K562 (cell line): ENCODE data around the gene TEPSIN. TPM values are rescaled to one million over a fixed set of nuclear protein-coding genes. Genes with fewer than 3 reads are reported as not detected.

Experiments used
- DDX20 ChIP-seq: fragments of 450-650 bp; IDR thresholded peaks from 2 replicates; pipeline ENCODE4 v1.6.1; 2016; ENCODE audit warnings: missing genetic modification characterization, low read depth, mild to moderate bottlenecking, missing compliant biosample characterization, moderate library complexity
- MAFG ChIP-seq: fragments of 450-650 bp; conservative IDR thresholded peaks from 2 replicates; pipeline ENCODE4 v1.6.1; 2016; ENCODE audit warnings: missing genetic modification characterization, missing compliant biosample characterization
- NR2C1 ChIP-seq, 2 experiments: fragments of 450-650 bp; IDR thresholded peaks; 2 replicates each; pipeline ENCODE4 v1.6.1; 2017; ENCODE audit warnings: mild to moderate bottlenecking in 2 of 2, antibody characterized with exemption in 1 of 2, inconsistent platforms in 1 of 2, missing compliant biosample characterization in 1 of 2, missing genetic modification characterization in 1 of 2
- POLR2G ChIP-seq: fragments of 200-400 bp; formaldehyde crosslinking; IDR thresholded peaks from 2 replicates; pipeline ENCODE4 v1.6.1; 2017; ENCODE audit warnings: low read depth, mild to moderate bottlenecking, antibody characterized with exemption, low read length, moderate library complexity
- POLR3A ChIP-seq: IDR thresholded peaks from 2 replicates; pipeline ENCODE4 v1.6.1; 2011; ENCODE audit warnings: borderline replicate concordance, mild to moderate bottlenecking, moderate library complexity; ENCODE audit not compliant: insufficient read length, insufficient read depth; ENCODE audit errors: extremely low read depth
- TARDBP ChIP-seq: fragments of 450-650 bp; IDR thresholded peaks from 2 replicates; pipeline ENCODE4 v1.6.1; 2016
- polyA plus RNA-seq, 8 experiments: library from polyadenylated mRNA; depleted of rRNA in 4 of 8; stranded (reverse) in 5 of 8; unstranded in 3 of 8; fragments of >200 nt; fragmentation: Nextera tagmentation in 2 of 8; fragmentation: Illumina TruSeq in 1 of 8; extraction: Ambion mirVana in 2 of 8; extraction: Trizol in 1 of 8; gene quantifications; 2 replicates each; pipeline versions ENCODE4 v1.2.1 to v1.2.3, GENCODE V29; 2011 to 2014; ENCODE audit warnings: inconsistent platforms in 1 of 8, missing spikeins in 1 of 8
- total RNA-seq, 7 experiments: library from RNA; depleted of rRNA in 6 of 7; stranded (reverse); fragments of >200 nt in 6 of 7; fragmentation: Illumina TruSeq in 2 of 7; extraction: Trizol in 2 of 7; gene quantifications; 2 replicates each; pipeline versions ENCODE4 v1.2.1 to v1.2.3, GENCODE V29; 2011 to 2021; ENCODE audit warnings: low replicate concordance in 1 of 7
- TF ChIP-seq, protein P1 (sequence below): fragments of 250-450 bp; sonication (Bioruptor Pico); IDR thresholded peaks from 2 replicates; pipeline ENCODE4 v1.5.0; 2021; ENCODE audit warnings: mild to moderate bottlenecking, moderate library complexity

TEPSIN gene
- total and polyA plus RNA-seq, 9 of the 15 experiments (the other 6 are each of a cell fraction or from before 2014, with no cell fraction given) = 0.80 to 29.8 (median 5.3) TPM

DNA sequence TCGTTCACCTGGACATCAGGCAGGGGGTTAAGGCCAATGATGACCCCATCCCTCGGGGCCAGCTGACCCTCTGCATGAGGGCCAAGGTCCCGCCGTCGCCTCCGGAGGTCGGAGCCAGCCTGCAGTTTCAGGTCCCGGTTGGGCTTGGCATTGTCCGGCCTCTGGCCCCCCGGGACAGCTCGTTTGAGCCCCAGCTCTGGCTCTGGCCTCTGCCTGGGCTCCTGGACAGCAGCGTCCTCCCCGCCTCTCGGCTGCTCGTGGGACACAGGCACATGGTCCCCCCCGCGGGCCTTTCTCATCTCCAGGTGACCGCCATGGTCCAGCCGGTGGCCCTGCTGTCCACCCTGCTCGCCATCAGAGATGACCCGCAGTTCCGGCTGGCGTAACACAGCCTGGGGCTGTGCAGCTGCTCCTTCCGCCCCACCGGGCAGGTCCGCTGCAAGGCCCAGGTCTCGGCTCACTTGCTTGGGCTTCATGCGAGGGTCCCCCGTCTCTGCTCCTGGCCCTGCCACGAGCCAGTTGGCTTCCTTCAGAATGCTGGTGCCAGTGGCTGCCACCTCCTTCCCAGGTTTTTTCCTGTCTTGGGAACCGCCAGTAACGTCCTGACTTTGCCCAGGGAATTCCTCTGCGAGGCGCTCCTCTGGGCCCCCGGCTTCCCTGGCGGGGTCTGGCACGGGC lies 6.9 kb upstream of the TEPSIN start (continued):
- TF ChIP-seq, protein P1, sequence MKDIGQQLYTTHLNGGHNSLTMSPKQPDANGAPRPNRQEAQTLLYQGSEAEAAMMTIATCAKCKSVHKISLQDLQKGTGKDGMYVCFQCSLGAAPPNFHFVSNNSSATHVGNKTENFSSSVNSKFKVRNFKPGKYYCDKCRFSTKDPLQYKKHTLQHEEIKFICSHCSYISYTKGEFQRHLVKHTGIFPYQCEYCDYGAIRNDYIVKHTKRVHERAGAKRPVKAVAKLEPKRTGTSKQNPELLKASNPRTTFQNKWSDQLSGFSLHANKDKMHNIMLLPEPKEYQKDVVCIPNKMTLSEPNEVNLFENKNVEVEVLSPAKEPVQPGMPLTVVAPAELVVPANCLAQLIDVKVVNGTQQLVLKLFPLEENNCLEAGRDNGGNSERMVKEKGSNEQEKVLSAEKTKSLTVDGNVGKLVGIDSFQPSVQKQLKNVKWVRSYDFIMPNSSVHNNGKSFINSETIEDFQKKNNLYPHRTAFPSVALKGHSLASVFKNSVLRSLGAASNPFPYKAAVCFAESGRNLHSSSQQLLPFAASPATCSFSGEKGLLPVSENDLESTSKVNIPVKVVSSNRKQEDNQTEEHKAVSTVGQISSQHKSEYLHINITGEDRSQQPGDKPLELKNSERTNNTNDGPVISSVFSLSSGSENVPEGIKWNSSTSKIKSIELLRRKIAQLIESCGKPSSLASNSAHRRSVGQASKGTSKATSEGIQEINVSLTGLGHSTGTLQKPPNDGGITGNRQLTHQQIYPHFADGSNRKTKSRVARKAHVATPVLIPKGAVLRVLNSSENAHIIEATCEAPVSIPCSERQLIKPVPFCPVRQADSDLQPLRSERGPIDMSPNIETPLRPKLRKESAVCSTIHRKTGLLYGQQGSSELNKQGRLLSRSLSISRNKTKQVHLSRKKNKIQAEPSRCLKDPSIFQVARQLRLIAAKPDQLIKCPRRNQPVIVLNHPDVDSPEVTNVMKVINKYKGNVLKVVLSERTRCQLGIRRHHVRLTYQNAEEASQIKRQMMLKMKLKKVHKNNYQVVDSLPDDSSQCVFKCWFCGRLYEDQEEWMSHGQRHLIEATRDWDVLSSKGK = no peak
- TF ChIP-seq POLR3A (no peak), NR2C1 (IDR thresholded peaks at IDR 0.05) (no peak), NR2C1 (tag; IDR thresholded peaks at IDR 0.05) (no peak), POLR2G (peak; percentile 80), TARDBP (no peak), MAFG (tag) (no peak), DDX20 (tag) (no peak)
